Stimulated activated CD4-positive, alpha-beta T cell treated with anti-CD3 and anti-CD28 coated beads, Interleukin-12 subunit alpha, Interleukin-12 subunit beta, amount 100 ng/mL, for 24 hours (primary cell): ENCODE results near the gene CCND3.

ENCODE experiments used
- DNase-seq, 2 experiments: peaks; one replicate each; pipeline ENCODE4 v3.0.0-alpha.2; 2020; ENCODE audit warnings: low read depth in 2 of 2

CCND3 gene

GRCh38 chr6:41921712-41921998, 20.0 kb downstream of the CCND3 start:
- DNase-seq: no peak

- peak; percentile 87 to 92 for DNase-seq
Observed at GRCh38 chr6:41920921-41921711, 20.5 kb downstream of the CCND3 start, which contains the start of the genes BYSL and MED20. BYSL (plus strand) TSS chr6:41921499; CDS start chr6:41921563, 64 bp downstream. MED20 (minus strand) TSS chr6:41921139; CDS start chr6:41921018, 121 bp downstream.

GRCh38 chr6:41917528-41917927, 24.1 kb downstream of the CCND3 start:
- no peak for DNase-seq

GRCh38 chr6:41914869-41915530, 26.6 kb downstream of the CCND3 start:
- DNase-seq: no peak

- DNase-seq: no peak
Observed at GRCh38 chr6:41914343-41914742, 27.3 kb downstream of the CCND3 start.

GRCh38 chr6:41909727-41910126, 31.9 kb downstream of the CCND3 start:
- no peak for DNase-seq

- peak; percentile 28 to 46 for DNase-seq
Observed at GRCh38 chr6:41901882-41902519, 39.6 kb downstream of the CCND3 start.

- DNase-seq: no peak
Observed at GRCh38 chr6:41900861-41901260, 40.7 kb downstream of the CCND3 start.

GRCh38 chr6:41896281-41896680, 45.3 kb downstream of the CCND3 start:
- DNase-seq: no peak

GRCh38 chr6:41895300-41896233, 46.0 kb downstream of the CCND3 start, which contains the start of gene USP49:
USP49 (minus strand) TSS chr6:41895375; CDS start chr6:41806983, 88,392 bp downstream.
- DNase-seq: peak; percentile 84 to 93

GRCh38 chr6:41894366-41895299, 47.0 kb downstream of the CCND3 start:
- DNase-seq: no peak

GRCh38 chr6:41892921-41893564, 48.6 kb downstream of the CCND3 start:
- DNase-seq: no peak

GRCh38 chr6:41887331-41887751, 54.3 kb downstream of the CCND3 start:
- no peak for DNase-seq

GRCh38 chr6:41885930-41886329, 55.7 kb downstream of the CCND3 start:
- DNase-seq: no peak

- DNase-seq: no peak
Observed at GRCh38 chr6:41884957-41885356, 56.7 kb downstream of the CCND3 start.
